HCT116 (cell line): ENCODE results near the gene PARVA. TPM values are rescaled to one million over a fixed set of nuclear protein-coding genes. Genes with fewer than 3 reads are reported as not detected.

Experiments
- ATAC-seq: fragments of 200-7000 bp; cut with Tn5 transposase; 2 replicates; pipeline ENCODE4 v1.9.1; 2020; ENCODE audit warnings: mild to moderate bottlenecking, moderate library complexity
- BruUV-seq: library from RNA; stranded (reverse); fragments of 400-500 nt; replicated peaks from 2 replicates; lab custom pipeline; 2021; lab: Mats Ljungman, UMichigan
- CTCF ChIA-PET: fragments of 300-600 bp; sonication (Branson Sonifier 250); formaldehyde crosslinking; loops from one replicate; lab custom pipeline; 2021; ENCODE audit warnings: antibody characterized with exemption; lab: Charles Lee
- POLR2A ChIA-PET: fragments of 300-600, 350-600 bp; sonication (Branson Sonifier 250); formaldehyde crosslinking; loops from one replicate; lab custom pipeline; 2021; ENCODE audit warnings: antibody characterized with exemption; lab: Charles Lee
- RAD21 ChIA-PET, 2 experiments: fragments of 300-600 bp; sonication (Branson Sonifier 250); formaldehyde crosslinking; loops; one replicate each; lab custom pipeline; 2023; ENCODE audit warnings: low total read pairs in 2 of 2; ENCODE audit not compliant: uncharacterized antibody in 2 of 2, unreplicated experiment in 2 of 2, low non-redundant PET in 1 of 2; lab: Charles Lee
- DNase-seq: peaks from one replicate; pipeline ENCODE4 v3.0.0-alpha.2; 2010; ENCODE audit warnings: low read depth, low spot score
- H2AFZ ChIP-seq: fragments of 200-600 bp; shearing (Covaris generic), sonication (generic); 2 replicates; pipeline ENCODE4 v1.6.1; 2017; ENCODE audit warnings: low read depth, mixed run types, mixed read lengths, antibody characterized with exemption, low read length; ENCODE audit not compliant: poor library complexity, severe bottlenecking
- H3K27ac ChIP-seq: 2 replicates; pipeline ENCODE4 v1.5.1; 2012; ENCODE audit warnings: low read depth, low read length
- H3K27me3 ChIP-seq: fragments of 200-600 bp; sonication (generic); 2 replicates; pipeline ENCODE4 v1.6.1; 2016; ENCODE audit warnings: mixed run types, low read length, mixed read lengths; ENCODE audit not compliant: insufficient read depth
- H3K36me3 ChIP-seq, 2 experiments: fragments of 200-500 bp in 1 of 2; fragments of 200-600 bp in 1 of 2; sonication (Bioruptor generic) in 1 of 2; sonication (generic) in 1 of 2; 2 replicates each; pipeline versions ENCODE4 v1.5.1 to v1.6.1; 2014 to 2016; ENCODE audit warnings: low read length in 2 of 2, inconsistent platforms in 1 of 2, mixed read lengths in 1 of 2, mixed run types in 1 of 2; ENCODE audit not compliant: insufficient read depth in 2 of 2, control insufficient read depth in 1 of 2
- H3K4me1 ChIP-seq, 2 experiments: fragments of 200-600 bp in 1 of 2; sonication (generic) in 1 of 2; 2 replicates each; pipeline versions ENCODE4 v1.5.1 to v1.6.1; 2012 to 2017; ENCODE audit warnings: low read length in 2 of 2, inconsistent platforms in 1 of 2, mild to moderate bottlenecking in 1 of 2, mixed read lengths in 1 of 2, mixed run types in 1 of 2, moderate library complexity in 1 of 2; ENCODE audit not compliant: insufficient read depth in 2 of 2, control insufficient read depth in 1 of 2
- H3K4me2 ChIP-seq: fragments of 200-600 bp; sonication (generic); 2 replicates; pipeline ENCODE4 v1.6.1; 2017; ENCODE audit warnings: mixed run types, low read length, mixed read lengths
- H3K4me3 ChIP-seq, 2 experiments: fragments of 200-600 bp in 1 of 2; sonication (generic) in 1 of 2; replicated peaks in 1 of 2; 2 replicates each; pipeline ENCODE4 v1.5.1; 2011 to 2016; ENCODE audit warnings: low read length in 2 of 2, control low read depth in 1 of 2, low read depth in 1 of 2, mild to moderate bottlenecking in 1 of 2, mixed read lengths in 1 of 2, mixed run types in 1 of 2
- H3K79me2 ChIP-seq: fragments of 200-600 bp; sonication (generic); 2 replicates; pipeline ENCODE4 v1.6.1; 2017; ENCODE audit warnings: mild to moderate bottlenecking, mixed run types, low read length, moderate library complexity, mixed read lengths; ENCODE audit not compliant: insufficient read depth
- H3K9ac ChIP-seq: fragments of 200-600 bp; sonication (generic); 2 replicates; pipeline ENCODE4 v1.6.1; 2016; ENCODE audit warnings: low read length, mixed read lengths
- H3K9me2 ChIP-seq: fragments of 200-600 bp; sonication (generic), shearing (Covaris generic); 2 replicates; pipeline ENCODE4 v1.6.1; 2017; ENCODE audit warnings: mixed run types, mild to moderate bottlenecking, moderate library complexity; ENCODE audit not compliant: insufficient read depth
- H3K9me3 ChIP-seq, 2 experiments: fragments of 200-500 bp in 1 of 2; fragments of 200-600 bp in 1 of 2; sonication (Bioruptor generic) in 1 of 2; sonication (generic) in 1 of 2; 2 replicates each; pipeline ENCODE4 v1.6.1; 2014 to 2017; ENCODE audit warnings: low read length in 2 of 2, mixed read lengths in 2 of 2, inconsistent platforms in 1 of 2, low read depth in 1 of 2, mild to moderate bottlenecking in 1 of 2, mixed run types in 1 of 2, moderate library complexity in 1 of 2; ENCODE audit not compliant: control insufficient read depth in 1 of 2, insufficient read depth in 1 of 2
- H4K20me1 ChIP-seq: fragments of 200-600 bp; sonication (generic), shearing (Covaris generic); 2 replicates; pipeline ENCODE4 v1.6.1; 2017; ENCODE audit warnings: mixed run types, mild to moderate bottlenecking, moderate library complexity; ENCODE audit not compliant: insufficient read depth
- CBX3 ChIP-seq: IDR thresholded peaks from 2 replicates; pipeline ENCODE4 v1.6.1; 2012; ENCODE audit warnings: low read depth
- CEBPB ChIP-seq: IDR thresholded peaks from 2 replicates; pipeline ENCODE4 v1.6.1; 2012; ENCODE audit warnings: low read depth
- CTCF ChIP-seq, 3 experiments: fragments of 200-600 bp in 1 of 3; sonication (generic) in 1 of 3; IDR thresholded peaks in 2 of 3; conservative IDR thresholded peaks in 1 of 3; 2 replicates each; pipeline ENCODE4 v1.5.1; 2012 to 2017; ENCODE audit warnings: low read depth in 2 of 3, low read length in 2 of 3, antibody characterized with exemption in 1 of 3, borderline replicate concordance in 1 of 3, control low read depth in 1 of 3, mild to moderate bottlenecking in 1 of 3, mixed read lengths in 1 of 3, mixed run types in 1 of 3, moderate library complexity in 1 of 3; ENCODE audit not compliant: insufficient read depth in 1 of 3
- ELF1 ChIP-seq: IDR thresholded peaks from 2 replicates; pipeline ENCODE4 v1.6.1; 2012; ENCODE audit warnings: low read depth, borderline replicate concordance
- EZH2phosphoT487 ChIP-seq: fragments of 200-600 bp; IDR thresholded peaks from 2 replicates; pipeline ENCODE4 v1.6.1; 2018; ENCODE audit warnings: antibody characterized with exemption, borderline replicate concordance
- FOSL1 ChIP-seq: IDR thresholded peaks from 2 replicates; pipeline ENCODE4 v1.6.1; 2012; ENCODE audit warnings: low read depth
- JUND ChIP-seq: IDR thresholded peaks from 2 replicates; pipeline ENCODE4 v1.6.1; 2012
- POLR2A ChIP-seq: IDR thresholded peaks from 2 replicates; pipeline ENCODE4 v1.7.0; 2011; ENCODE audit warnings: borderline replicate concordance; ENCODE audit not compliant: insufficient read depth, insufficient read length; ENCODE audit errors: extremely low read depth
- POLR2AphosphoS5 ChIP-seq: IDR thresholded peaks from 2 replicates; pipeline ENCODE4 v1.6.1; 2011; ENCODE audit warnings: mild to moderate bottlenecking, low read depth, low read length, moderate library complexity
- RAD21 ChIP-seq: IDR thresholded peaks from 2 replicates; pipeline ENCODE4 v1.6.1; 2012; ENCODE audit warnings: low read depth, mild to moderate bottlenecking
- SIN3A ChIP-seq: IDR thresholded peaks from 2 replicates; pipeline ENCODE4 v1.6.1; 2012; ENCODE audit warnings: low read depth
- SP1 ChIP-seq: IDR thresholded peaks from 2 replicates; pipeline ENCODE4 v1.6.1; 2012; ENCODE audit warnings: low read depth
- SRF ChIP-seq: IDR thresholded peaks from 2 replicates; pipeline ENCODE4 v1.6.1; 2012; ENCODE audit warnings: low read depth
- ZFX ChIP-seq: fragments of 450-650 bp; IDR thresholded peaks from 2 replicates; pipeline ENCODE4 v1.6.1; 2017
- ZNF274 ChIP-seq: fragments of 200-500 bp; sonication (Bioruptor generic); IDR thresholded peaks from 2 replicates; pipeline ENCODE4 v1.6.1; 2014; ENCODE audit warnings: mild to moderate bottlenecking, low read depth, low read length, inconsistent platforms
- intact Hi-C: fragments of 100-400 bp; cut with micrococcal nuclease; formaldehyde crosslinking; loops from 2 replicates; pipeline ENCODE4 v1.10.0; 2022
- total RNA-seq: library from RNA; stranded (reverse); gene quantifications from one replicate; pipeline ENCODE4 v1.2.1, GENCODE V29; 2021; ENCODE audit not compliant: unreplicated experiment
- TF ChIP-seq, protein P1 (sequence below): IDR thresholded peaks from 2 replicates; pipeline ENCODE4 v1.6.1; 2012
- TF ChIP-seq, protein P2 (sequence below): IDR thresholded peaks from 2 replicates; pipeline ENCODE4 v1.6.1; 2012; ENCODE audit warnings: low read depth
- TF ChIP-seq, protein P3 (sequence below): IDR thresholded peaks from 2 replicates; pipeline ENCODE4 v1.6.1; 2011; ENCODE audit warnings: mild to moderate bottlenecking, low read length, moderate library complexity; ENCODE audit not compliant: insufficient replicate concordance; ENCODE audit errors: extremely low read depth

The PARVA gene
- total RNA-seq, 1 experiment from 2014 or later: 18.4 TPM

GRCh38 chr11:12388173-12388572 is 10.8 kb downstream of the PARVA start:
- ATAC-seq (no peak), DNase-seq (no peak)
- no peaks in the 10 kb centered on the region for H4K20me1 ChIP-seq
- H3K9ac ChIP-seq: no peak overlapping the region
- no peak overlapping the region for H2AFZ ChIP-seq
- H3K4me2 ChIP-seq: no peak overlapping the region
- ChIA-PET POLR2A (no interaction called here), RAD21 (no interaction called here), CTCF (interaction anchor here (0.9 kb wide), 1 partner anchor 23 kb away, joined by 3 read pairs; no protein-coding TSS in a partner anchor)
- no peak overlapping the region for H3K4me3 ChIP-seq
- TF ChIP-seq POLR2AphosphoS5: no peak
- no peak for TF ChIP-seq SIN3A
- TF ChIP-seq, protein P1, sequence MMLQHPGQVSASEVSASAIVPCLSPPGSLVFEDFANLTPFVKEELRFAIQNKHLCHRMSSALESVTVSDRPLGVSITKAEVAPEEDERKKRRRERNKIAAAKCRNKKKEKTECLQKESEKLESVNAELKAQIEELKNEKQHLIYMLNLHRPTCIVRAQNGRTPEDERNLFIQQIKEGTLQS: no peak
- no peak for TF ChIP-seq ELF1
- TF ChIP-seq, protein P2, sequence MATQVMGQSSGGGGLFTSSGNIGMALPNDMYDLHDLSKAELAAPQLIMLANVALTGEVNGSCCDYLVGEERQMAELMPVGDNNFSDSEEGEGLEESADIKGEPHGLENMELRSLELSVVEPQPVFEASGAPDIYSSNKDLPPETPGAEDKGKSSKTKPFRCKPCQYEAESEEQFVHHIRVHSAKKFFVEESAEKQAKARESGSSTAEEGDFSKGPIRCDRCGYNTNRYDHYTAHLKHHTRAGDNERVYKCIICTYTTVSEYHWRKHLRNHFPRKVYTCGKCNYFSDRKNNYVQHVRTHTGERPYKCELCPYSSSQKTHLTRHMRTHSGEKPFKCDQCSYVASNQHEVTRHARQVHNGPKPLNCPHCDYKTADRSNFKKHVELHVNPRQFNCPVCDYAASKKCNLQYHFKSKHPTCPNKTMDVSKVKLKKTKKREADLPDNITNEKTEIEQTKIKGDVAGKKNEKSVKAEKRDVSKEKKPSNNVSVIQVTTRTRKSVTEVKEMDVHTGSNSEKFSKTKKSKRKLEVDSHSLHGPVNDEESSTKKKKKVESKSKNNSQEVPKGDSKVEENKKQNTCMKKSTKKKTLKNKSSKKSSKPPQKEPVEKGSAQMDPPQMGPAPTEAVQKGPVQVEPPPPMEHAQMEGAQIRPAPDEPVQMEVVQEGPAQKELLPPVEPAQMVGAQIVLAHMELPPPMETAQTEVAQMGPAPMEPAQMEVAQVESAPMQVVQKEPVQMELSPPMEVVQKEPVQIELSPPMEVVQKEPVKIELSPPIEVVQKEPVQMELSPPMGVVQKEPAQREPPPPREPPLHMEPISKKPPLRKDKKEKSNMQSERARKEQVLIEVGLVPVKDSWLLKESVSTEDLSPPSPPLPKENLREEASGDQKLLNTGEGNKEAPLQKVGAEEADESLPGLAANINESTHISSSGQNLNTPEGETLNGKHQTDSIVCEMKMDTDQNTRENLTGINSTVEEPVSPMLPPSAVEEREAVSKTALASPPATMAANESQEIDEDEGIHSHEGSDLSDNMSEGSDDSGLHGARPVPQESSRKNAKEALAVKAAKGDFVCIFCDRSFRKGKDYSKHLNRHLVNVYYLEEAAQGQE: no peak
- no peak for TF ChIP-seq ZFX
- no peak for TF ChIP-seq EZH2phosphoT487
- TF ChIP-seq, protein P3, sequence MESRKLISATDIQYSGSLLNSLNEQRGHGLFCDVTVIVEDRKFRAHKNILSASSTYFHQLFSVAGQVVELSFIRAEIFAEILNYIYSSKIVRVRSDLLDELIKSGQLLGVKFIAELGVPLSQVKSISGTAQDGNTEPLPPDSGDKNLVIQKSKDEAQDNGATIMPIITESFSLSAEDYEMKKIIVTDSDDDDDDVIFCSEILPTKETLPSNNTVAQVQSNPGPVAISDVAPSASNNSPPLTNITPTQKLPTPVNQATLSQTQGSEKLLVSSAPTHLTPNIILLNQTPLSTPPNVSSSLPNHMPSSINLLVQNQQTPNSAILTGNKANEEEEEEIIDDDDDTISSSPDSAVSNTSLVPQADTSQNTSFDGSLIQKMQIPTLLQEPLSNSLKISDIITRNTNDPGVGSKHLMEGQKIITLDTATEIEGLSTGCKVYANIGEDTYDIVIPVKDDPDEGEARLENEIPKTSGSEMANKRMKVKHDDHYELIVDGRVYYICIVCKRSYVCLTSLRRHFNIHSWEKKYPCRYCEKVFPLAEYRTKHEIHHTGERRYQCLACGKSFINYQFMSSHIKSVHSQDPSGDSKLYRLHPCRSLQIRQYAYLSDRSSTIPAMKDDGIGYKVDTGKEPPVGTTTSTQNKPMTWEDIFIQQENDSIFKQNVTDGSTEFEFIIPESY: no peak
- no peak for TF ChIP-seq SP1
- TF ChIP-seq CBX3: no peak
- TF ChIP-seq SRF: no peak
- TF ChIP-seq JUND: no peak
- TF ChIP-seq ZNF274: no peak
- TF ChIP-seq POLR2A: no peak
- no peak for TF ChIP-seq CTCF (IDR thresholded peaks at IDR 0.05 in 2 of 3, conservative IDR thresholded peaks at IDR 0.05 in 1 of 3; ENCODE audit: borderline replicate concordance in 1 of 3, insufficient read depth in 1 of 3, low read depth in 2 of 3, low read length in 2 of 3)
- no peak for TF ChIP-seq RAD21
- no peak for TF ChIP-seq CEBPB
- no peak for TF ChIP-seq FOSL1
- no peaks in the 10 kb centered on the region for H3K27me3 ChIP-seq
- BruUV-seq: no TSS peak
- no peak overlapping the region for H3K27ac ChIP-seq
- no peaks in the 10 kb centered on the region; a peak in 1 of 4 replicates for H3K9me3 ChIP-seq
- intact Hi-C loops: no loop called here
- H3K9me2 ChIP-seq: no peaks in the 10 kb centered on the region
- no peaks in the 10 kb centered on the region for H3K4me1 ChIP-seq
- H3K79me2 ChIP-seq: peaks cover 15% of the 10 kb centered on the region; the same call in 1 of the 2 replicates
- H3K36me3 ChIP-seq: no peaks in the 10 kb centered on the region
